WTC11 (cell line): ENCODE data around the gene RFX4. TPM values are rescaled to one million over a fixed set of nuclear protein-coding genes. Genes with fewer than 3 reads are reported as not detected.

ENCODE experiments used
- ATAC-seq: fragments of 200-7000 bp; cut with Tn5 transposase; 2 replicates; pipeline ENCODE4 v1.10.0; 2021; ENCODE audit warnings: mild to moderate bottlenecking, moderate library complexity
- CTCF ChIA-PET: fragments of 300-600 bp; sonication (Branson Sonifier 250); formaldehyde crosslinking; loops from one replicate; lab custom pipeline; 2021; ENCODE audit warnings: antibody characterized with exemption; lab: Charles Lee
- POLR2A ChIA-PET: fragments of 350-600 bp; sonication (Branson Sonifier 250); formaldehyde crosslinking; loops from one replicate; lab custom pipeline; 2021; ENCODE audit warnings: antibody characterized with exemption; lab: Charles Lee
- DNase-seq: peaks from one replicate; pipeline ENCODE4 v3.0.0; 2021; ENCODE audit warnings: low spot score
- H3K27ac Mint-ChIP-seq: 2 replicates; pipeline ENCODE4 v1.8.0; 2021; ENCODE audit warnings: mixed read lengths
- H3K27me3 Mint-ChIP-seq: 2 replicates; pipeline ENCODE4 v1.8.0; 2021; ENCODE audit warnings: low read depth, mild to moderate bottlenecking, moderate library complexity, mixed read lengths
- H3K36me3 Mint-ChIP-seq: 2 replicates; pipeline ENCODE4 v1.8.0; 2021; ENCODE audit warnings: mixed read lengths
- H3K4me1 Mint-ChIP-seq: 2 replicates; pipeline ENCODE4 v1.8.0; 2022; ENCODE audit warnings: mixed read lengths
- H3K4me3 Mint-ChIP-seq: 2 replicates; pipeline ENCODE4 v1.8.0; 2021; ENCODE audit warnings: mild to moderate bottlenecking, moderate library complexity, mixed read lengths
- H3K9me3 Mint-ChIP-seq: 2 replicates; pipeline ENCODE4 v1.8.0; 2021; ENCODE audit warnings: mixed read lengths
- E2F4 ChIP-seq: sonication (generic); formaldehyde crosslinking; IDR thresholded peaks from 2 replicates; pipeline ENCODE4 v1.8.1; 2022; ENCODE audit warnings: low read depth, mild to moderate bottlenecking, moderate library complexity, missing genetic modification reagents, borderline replicate concordance
- FOXJ3 ChIP-seq: sonication (generic); formaldehyde crosslinking; IDR thresholded peaks from 2 replicates; pipeline ENCODE4 v1.9.0; 2021; ENCODE audit warnings: missing genetic modification reagents, mild to moderate bottlenecking, borderline replicate concordance
- FOXP1 ChIP-seq: sonication (generic); formaldehyde crosslinking; IDR thresholded peaks from 2 replicates; pipeline ENCODE4 v1.8.0; 2022; ENCODE audit warnings: missing genetic modification reagents, mild to moderate bottlenecking, moderate library complexity, borderline replicate concordance
- GABPB1 ChIP-seq: sonication (generic); formaldehyde crosslinking; IDR thresholded peaks from 2 replicates; pipeline ENCODE4 v1.8.1; 2023; ENCODE audit warnings: mild to moderate bottlenecking, missing genetic modification reagents
- GRHL2 ChIP-seq: fragments of 250-450 bp; sonication (Bioruptor Pico); IDR thresholded peaks from 2 replicates; pipeline ENCODE4 v1.8.0; 2022; ENCODE audit warnings: mild to moderate bottlenecking, moderate library complexity; ENCODE audit not compliant: insufficient replicate concordance, severe bottlenecking
- JUN ChIP-seq: sonication (generic); formaldehyde crosslinking; IDR thresholded peaks from 2 replicates; pipeline ENCODE4 v1.8.0; 2023; ENCODE audit warnings: mild to moderate bottlenecking, missing genetic modification reagents
- KAT7 ChIP-seq: sonication (generic); formaldehyde crosslinking; IDR thresholded peaks from 2 replicates; pipeline ENCODE4 v1.8.1; 2023; ENCODE audit warnings: missing genetic modification reagents, mild to moderate bottlenecking, borderline replicate concordance
- NFE2L1 ChIP-seq: sonication (generic); formaldehyde crosslinking; IDR thresholded peaks from 2 replicates; pipeline ENCODE4 v1.8.1; 2023; ENCODE audit warnings: missing genetic modification reagents
- RORB ChIP-seq: fragments of 250-450 bp; sonication (Bioruptor Pico); IDR thresholded peaks from 2 replicates; pipeline ENCODE4 v1.9.0; 2021; ENCODE audit warnings: mild to moderate bottlenecking
- SOX15 ChIP-seq: fragments of 250-450 bp; sonication (Bioruptor Pico); IDR thresholded peaks from 2 replicates; pipeline ENCODE4 v1.9.0; 2021; ENCODE audit warnings: mild to moderate bottlenecking
- USF1 ChIP-seq: sonication (generic); formaldehyde crosslinking; IDR thresholded peaks from 2 replicates; pipeline ENCODE4 v1.8.0; 2022; ENCODE audit warnings: mild to moderate bottlenecking, missing genetic modification reagents
- ZBTB21 ChIP-seq: sonication (generic); formaldehyde crosslinking; IDR thresholded peaks from 2 replicates; pipeline ENCODE4 v1.8.1; 2023; ENCODE audit warnings: mild to moderate bottlenecking, missing genetic modification reagents, borderline replicate concordance
- ZNF396 ChIP-seq: fragments of 250-450 bp; sonication (Bioruptor Pico); IDR thresholded peaks from 2 replicates; pipeline ENCODE4 v1.8.0; 2021; ENCODE audit warnings: mild to moderate bottlenecking, moderate library complexity, borderline replicate concordance
- ZNF425 ChIP-seq: fragments of 250-450 bp; sonication (Bioruptor Pico); conservative IDR thresholded peaks from 2 replicates; pipeline ENCODE4 v1.9.0; 2021; ENCODE audit warnings: mild to moderate bottlenecking
- total RNA-seq: library from RNA; stranded (reverse); gene quantifications from 3 replicates; pipeline ENCODE4 v1.2.3, GENCODE V29; 2021
- TF ChIP-seq, protein P1 (sequence below): sonication (generic); formaldehyde crosslinking; IDR thresholded peaks from 2 replicates; pipeline ENCODE4 v1.8.0; 2023; ENCODE audit warnings: mild to moderate bottlenecking, missing genetic modification reagents
- TF ChIP-seq, protein P2 (sequence below): sonication (generic); formaldehyde crosslinking; IDR thresholded peaks from 2 replicates; pipeline ENCODE4 v1.8.0; 2022; ENCODE audit warnings: mild to moderate bottlenecking, missing genetic modification reagents
- TF ChIP-seq, protein P3 (sequence below): fragments of 200-600 bp; IDR thresholded peaks from 2 replicates; pipeline ENCODE4 v1.8.0; 2022; ENCODE audit warnings: antibody characterized with exemption
- TF ChIP-seq, protein P4 (sequence below): sonication (generic); formaldehyde crosslinking; conservative IDR thresholded peaks from 2 replicates; pipeline ENCODE4 v1.8.1; 2023; ENCODE audit warnings: mild to moderate bottlenecking, low read depth, missing genetic modification reagents, moderate library complexity

Gene RFX4
- total RNA-seq, 1 experiment from 2014 or later, result 0.26 TPM

- TF ChIP-seq USF1 (CRISPR knock-in tag), result no peak
- no peak for TF ChIP-seq RORB (CRISPR knock-in tag)
Observed at GRCh38 chr12:106715582-106715981, 132.8 kb downstream of the RFX4 start (continued).

GRCh38 chr12:106717673-106718072, 134.9 kb downstream of the RFX4 start:
- Mint-ChIP-seq H3K27ac (no peak overlapping the region), H3K4me1 (peaks cover 3% of the 10 kb centered on the region; the same call in 1 of the 2 replicates), H3K36me3 (peaks cover 3% of the 10 kb centered on the region; the same call in 1 of the 2 replicates)
- no peak for DNase-seq
- POLR2A ChIA-PET, result no interaction called here
- no peak for TF ChIP-seq KAT7
- TF ChIP-seq ZBTB21, result no peak
- TF ChIP-seq SOX15, result no peak
- no peak for TF ChIP-seq E2F4 (CRISPR knock-in tag)
- no peak for TF ChIP-seq ZNF396
- no peak for TF ChIP-seq ZNF425 (CRISPR knock-in tag)
- no peak for TF ChIP-seq NFE2L1 (CRISPR knock-in tag)
- no peak for TF ChIP-seq GABPB1 (CRISPR knock-in tag)
- TF ChIP-seq, protein P1, sequence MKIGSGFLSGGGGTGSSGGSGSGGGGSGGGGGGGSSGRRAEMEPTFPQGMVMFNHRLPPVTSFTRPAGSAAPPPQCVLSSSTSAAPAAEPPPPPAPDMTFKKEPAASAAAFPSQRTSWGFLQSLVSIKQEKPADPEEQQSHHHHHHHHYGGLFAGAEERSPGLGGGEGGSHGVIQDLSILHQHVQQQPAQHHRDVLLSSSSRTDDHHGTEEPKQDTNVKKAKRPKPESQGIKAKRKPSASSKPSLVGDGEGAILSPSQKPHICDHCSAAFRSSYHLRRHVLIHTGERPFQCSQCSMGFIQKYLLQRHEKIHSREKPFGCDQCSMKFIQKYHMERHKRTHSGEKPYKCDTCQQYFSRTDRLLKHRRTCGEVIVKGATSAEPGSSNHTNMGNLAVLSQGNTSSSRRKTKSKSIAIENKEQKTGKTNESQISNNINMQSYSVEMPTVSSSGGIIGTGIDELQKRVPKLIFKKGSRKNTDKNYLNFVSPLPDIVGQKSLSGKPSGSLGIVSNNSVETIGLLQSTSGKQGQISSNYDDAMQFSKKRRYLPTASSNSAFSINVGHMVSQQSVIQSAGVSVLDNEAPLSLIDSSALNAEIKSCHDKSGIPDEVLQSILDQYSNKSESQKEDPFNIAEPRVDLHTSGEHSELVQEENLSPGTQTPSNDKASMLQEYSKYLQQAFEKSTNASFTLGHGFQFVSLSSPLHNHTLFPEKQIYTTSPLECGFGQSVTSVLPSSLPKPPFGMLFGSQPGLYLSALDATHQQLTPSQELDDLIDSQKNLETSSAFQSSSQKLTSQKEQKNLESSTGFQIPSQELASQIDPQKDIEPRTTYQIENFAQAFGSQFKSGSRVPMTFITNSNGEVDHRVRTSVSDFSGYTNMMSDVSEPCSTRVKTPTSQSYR (CRISPR knock-in tag), result no peak
- no peak for TF ChIP-seq JUN (CRISPR knock-in tag)
- TF ChIP-seq GRHL2 (CRISPR knock-in tag), result no peak
- TF ChIP-seq, protein P2, sequence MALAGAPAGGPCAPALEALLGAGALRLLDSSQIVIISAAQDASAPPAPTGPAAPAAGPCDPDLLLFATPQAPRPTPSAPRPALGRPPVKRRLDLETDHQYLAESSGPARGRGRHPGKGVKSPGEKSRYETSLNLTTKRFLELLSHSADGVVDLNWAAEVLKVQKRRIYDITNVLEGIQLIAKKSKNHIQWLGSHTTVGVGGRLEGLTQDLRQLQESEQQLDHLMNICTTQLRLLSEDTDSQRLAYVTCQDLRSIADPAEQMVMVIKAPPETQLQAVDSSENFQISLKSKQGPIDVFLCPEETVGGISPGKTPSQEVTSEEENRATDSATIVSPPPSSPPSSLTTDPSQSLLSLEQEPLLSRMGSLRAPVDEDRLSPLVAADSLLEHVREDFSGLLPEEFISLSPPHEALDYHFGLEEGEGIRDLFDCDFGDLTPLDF (CRISPR knock-in tag), result no peak
- no peak for TF ChIP-seq FOXJ3 (CRISPR knock-in tag)
- no peak for TF ChIP-seq FOXP1 (CRISPR knock-in tag)
- TF ChIP-seq, protein P3, sequence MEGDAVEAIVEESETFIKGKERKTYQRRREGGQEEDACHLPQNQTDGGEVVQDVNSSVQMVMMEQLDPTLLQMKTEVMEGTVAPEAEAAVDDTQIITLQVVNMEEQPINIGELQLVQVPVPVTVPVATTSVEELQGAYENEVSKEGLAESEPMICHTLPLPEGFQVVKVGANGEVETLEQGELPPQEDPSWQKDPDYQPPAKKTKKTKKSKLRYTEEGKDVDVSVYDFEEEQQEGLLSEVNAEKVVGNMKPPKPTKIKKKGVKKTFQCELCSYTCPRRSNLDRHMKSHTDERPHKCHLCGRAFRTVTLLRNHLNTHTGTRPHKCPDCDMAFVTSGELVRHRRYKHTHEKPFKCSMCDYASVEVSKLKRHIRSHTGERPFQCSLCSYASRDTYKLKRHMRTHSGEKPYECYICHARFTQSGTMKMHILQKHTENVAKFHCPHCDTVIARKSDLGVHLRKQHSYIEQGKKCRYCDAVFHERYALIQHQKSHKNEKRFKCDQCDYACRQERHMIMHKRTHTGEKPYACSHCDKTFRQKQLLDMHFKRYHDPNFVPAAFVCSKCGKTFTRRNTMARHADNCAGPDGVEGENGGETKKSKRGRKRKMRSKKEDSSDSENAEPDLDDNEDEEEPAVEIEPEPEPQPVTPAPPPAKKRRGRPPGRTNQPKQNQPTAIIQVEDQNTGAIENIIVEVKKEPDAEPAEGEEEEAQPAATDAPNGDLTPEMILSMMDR, result no peak
- TF ChIP-seq, protein P4, sequence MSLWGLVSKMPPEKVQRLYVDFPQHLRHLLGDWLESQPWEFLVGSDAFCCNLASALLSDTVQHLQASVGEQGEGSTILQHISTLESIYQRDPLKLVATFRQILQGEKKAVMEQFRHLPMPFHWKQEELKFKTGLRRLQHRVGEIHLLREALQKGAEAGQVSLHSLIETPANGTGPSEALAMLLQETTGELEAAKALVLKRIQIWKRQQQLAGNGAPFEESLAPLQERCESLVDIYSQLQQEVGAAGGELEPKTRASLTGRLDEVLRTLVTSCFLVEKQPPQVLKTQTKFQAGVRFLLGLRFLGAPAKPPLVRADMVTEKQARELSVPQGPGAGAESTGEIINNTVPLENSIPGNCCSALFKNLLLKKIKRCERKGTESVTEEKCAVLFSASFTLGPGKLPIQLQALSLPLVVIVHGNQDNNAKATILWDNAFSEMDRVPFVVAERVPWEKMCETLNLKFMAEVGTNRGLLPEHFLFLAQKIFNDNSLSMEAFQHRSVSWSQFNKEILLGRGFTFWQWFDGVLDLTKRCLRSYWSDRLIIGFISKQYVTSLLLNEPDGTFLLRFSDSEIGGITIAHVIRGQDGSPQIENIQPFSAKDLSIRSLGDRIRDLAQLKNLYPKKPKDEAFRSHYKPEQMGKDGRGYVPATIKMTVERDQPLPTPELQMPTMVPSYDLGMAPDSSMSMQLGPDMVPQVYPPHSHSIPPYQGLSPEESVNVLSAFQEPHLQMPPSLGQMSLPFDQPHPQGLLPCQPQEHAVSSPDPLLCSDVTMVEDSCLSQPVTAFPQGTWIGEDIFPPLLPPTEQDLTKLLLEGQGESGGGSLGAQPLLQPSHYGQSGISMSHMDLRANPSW (CRISPR knock-in tag), result no peak
- TF ChIP-seq, all 79 proteins: peak for 0
- CTCF ChIA-PET, result interaction anchor here (0.8 to 1.3 kb wide), 3 partner anchors 9 to 202 kb away, joined by 3 to 4 read pairs (median 3); no protein-coding TSS in a partner anchor
- Mint-ChIP-seq H3K9me3 (peaks cover 6% of the 10 kb centered on the region), H3K4me3 (no peak overlapping the region), H3K27me3 (no peaks in the 10 kb centered on the region)
- no peak for ATAC-seq
